ENCODE results near the gene TADA2A.

Gene TADA2A

DNA sequence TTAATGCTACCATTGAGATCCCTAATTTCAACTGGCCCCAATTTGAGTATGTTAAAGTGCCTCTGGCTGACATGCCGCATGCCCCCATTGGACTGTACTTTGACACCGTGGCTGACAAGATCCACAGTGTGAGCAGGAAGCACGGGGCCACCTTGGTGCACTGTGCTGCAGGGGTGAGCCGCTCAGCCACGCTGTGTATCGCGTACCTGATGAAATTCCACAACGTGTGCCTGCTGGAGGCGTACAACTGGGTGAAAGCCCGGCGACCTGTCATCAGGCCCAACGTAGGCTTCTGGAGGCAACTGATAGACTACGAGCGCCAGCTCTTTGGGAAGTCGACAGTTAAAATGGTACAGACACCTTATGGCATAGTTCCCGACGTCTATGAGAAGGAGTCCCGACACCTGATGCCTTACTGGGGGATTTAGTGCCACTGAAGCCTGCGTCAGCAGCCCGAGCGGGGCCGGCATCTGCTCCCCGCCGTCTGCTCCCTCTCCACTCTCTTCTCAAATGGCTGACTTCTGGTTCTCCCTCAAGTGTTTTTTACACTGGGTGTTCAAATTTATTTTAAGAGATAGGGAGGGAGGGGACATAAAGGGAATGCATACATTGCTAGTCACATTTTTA lies 105.9 kb downstream of the TADA2A start:
- Histone ChIP-seq H3K36me3 (ENCODE audit: control insufficient read depth, insufficient read depth, low read length) (peaks cover 5% of the 10 kb centered on the region), H3K4me3 (replicated peaks; ENCODE audit: low read depth, low read length) (no peak overlapping the region), H3K27me3 (replicated peaks; ENCODE audit: control insufficient read depth, insufficient read depth, low read length) (no peaks in the 10 kb centered on the region)
- no peak for DNase-seq (ENCODE audit: extremely low read depth, insufficient read length)
- TF ChIP-seq, protein P1, sequence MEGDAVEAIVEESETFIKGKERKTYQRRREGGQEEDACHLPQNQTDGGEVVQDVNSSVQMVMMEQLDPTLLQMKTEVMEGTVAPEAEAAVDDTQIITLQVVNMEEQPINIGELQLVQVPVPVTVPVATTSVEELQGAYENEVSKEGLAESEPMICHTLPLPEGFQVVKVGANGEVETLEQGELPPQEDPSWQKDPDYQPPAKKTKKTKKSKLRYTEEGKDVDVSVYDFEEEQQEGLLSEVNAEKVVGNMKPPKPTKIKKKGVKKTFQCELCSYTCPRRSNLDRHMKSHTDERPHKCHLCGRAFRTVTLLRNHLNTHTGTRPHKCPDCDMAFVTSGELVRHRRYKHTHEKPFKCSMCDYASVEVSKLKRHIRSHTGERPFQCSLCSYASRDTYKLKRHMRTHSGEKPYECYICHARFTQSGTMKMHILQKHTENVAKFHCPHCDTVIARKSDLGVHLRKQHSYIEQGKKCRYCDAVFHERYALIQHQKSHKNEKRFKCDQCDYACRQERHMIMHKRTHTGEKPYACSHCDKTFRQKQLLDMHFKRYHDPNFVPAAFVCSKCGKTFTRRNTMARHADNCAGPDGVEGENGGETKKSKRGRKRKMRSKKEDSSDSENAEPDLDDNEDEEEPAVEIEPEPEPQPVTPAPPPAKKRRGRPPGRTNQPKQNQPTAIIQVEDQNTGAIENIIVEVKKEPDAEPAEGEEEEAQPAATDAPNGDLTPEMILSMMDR (IDR thresholded peaks at IDR 0.05; ENCODE audit: insufficient read depth, low read length, poor library complexity, severe bottlenecking) = no peak

DNA sequence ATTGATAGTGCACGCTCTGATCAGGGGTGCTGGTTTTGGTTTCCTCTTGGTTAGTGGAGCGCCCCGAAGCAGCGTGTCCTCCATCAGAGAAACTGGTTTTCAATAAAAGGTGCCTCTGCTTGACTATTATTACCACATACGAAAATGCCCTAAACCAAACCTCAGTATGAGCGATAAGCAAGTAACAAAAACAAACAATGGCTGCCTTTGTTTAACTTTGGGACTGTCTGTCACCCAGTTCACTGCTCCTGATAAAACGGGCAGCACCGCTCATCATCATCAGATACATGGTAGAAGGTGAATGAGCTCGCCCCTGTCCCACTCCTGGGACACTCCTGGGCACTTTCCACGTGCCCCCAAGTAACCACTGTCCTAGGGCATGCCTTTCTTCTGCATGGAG lies 107.0 kb downstream of the TADA2A start:
- no peak for DNase-seq (ENCODE audit: extremely low read depth, insufficient read length)
- TF ChIP-seq, protein P1 (IDR thresholded peaks at IDR 0.05; ENCODE audit: insufficient read depth, low read length, poor library complexity, severe bottlenecking) = no peak
- H3K4me3 ChIP-seq (replicated peaks; ENCODE audit: low read depth, low read length) = no peak overlapping the region
- no peaks in the 10 kb centered on the region for H3K27me3 ChIP-seq (replicated peaks; ENCODE audit: control insufficient read depth, insufficient read depth, low read length)
- H3K36me3 ChIP-seq (ENCODE audit: control insufficient read depth, insufficient read depth, low read length) = peaks cover 9% of the 10 kb centered on the region

DNA sequence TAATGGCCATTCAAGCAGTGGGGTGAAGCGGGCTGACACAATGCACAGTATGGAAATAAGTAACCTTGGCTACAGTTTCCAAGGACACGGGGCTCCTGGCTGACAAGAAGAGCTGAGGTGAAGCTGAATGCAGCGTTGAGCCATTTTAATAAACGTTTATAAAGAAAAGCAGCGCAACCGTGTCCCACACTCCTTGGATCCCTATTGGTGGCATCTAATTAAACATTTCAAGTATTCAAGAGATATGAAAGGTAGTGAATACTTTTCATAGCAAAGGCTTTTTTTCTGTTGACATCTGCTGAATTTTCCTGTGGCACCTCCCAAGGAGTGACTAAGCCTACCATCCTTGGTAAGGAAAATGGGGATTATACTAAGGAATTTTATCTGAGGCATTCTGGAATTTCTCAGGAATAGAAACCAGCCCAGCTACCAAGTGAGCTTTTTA lies 109.5 kb downstream of the TADA2A start:
- Histone ChIP-seq H3K4me3 (replicated peaks; ENCODE audit: low read depth, low read length) (no peak overlapping the region), H3K36me3 (ENCODE audit: control insufficient read depth, insufficient read depth, low read length) (peaks cover 17% of the 10 kb centered on the region), H3K27me3 (replicated peaks; ENCODE audit: control insufficient read depth, insufficient read depth, low read length) (no peaks in the 10 kb centered on the region)
- TF ChIP-seq, protein P1 (IDR thresholded peaks at IDR 0.05; ENCODE audit: insufficient read depth, low read length, poor library complexity, severe bottlenecking) = no peak
- DNase-seq (ENCODE audit: extremely low read depth, insufficient read length) = no peak

DNA sequence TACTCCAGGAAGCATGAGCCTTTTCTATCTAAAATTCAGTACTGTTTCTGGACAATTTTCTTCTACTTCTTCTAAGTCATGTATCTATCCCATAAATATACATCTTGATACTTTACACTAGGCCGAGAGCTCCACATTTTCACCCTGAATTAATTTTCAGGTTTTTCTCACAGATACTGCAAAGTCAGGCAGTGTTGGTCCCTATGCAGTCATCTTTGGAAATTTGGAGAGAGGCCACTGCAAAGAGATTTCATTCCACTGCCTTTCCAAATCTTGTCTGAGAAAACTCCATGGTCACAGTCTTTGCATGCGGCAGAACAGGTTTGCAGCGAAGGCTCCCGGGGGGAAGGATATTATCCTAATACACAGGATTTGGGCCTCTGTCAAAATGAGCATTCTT lies 111.2 kb downstream of the TADA2A start:
- H3K4me3 ChIP-seq (replicated peaks; ENCODE audit: low read depth, low read length) = no peak overlapping the region
- H3K36me3 ChIP-seq (ENCODE audit: control insufficient read depth, insufficient read depth, low read length) = peaks cover 19% of the 10 kb centered on the region
- TF ChIP-seq, protein P1 (IDR thresholded peaks at IDR 0.05; ENCODE audit: insufficient read depth, low read length, poor library complexity, severe bottlenecking) = no peak
- DNase-seq (ENCODE audit: extremely low read depth, insufficient read length) = no peak
- H3K27me3 ChIP-seq (replicated peaks; ENCODE audit: control insufficient read depth, insufficient read depth, low read length) = no peaks in the 10 kb centered on the region

DNA sequence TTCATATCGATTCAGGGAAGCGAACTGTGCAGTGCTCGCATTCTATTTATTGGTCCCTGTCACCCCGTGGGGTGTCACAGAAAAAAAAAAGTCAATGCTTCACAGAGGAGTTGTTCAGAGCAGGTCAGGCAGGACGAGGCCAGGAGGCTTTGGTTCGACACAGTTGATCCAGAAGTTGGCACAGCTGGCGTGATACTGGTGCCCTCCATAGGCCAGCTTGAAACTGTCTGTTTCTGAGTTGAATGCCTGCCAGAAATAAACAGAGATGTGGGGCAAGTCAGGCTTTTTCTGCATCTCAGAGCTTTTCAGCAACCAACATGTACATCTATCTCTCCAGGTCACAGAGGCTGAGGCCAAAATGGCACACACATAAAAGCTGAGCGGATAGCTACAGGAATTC lies 112.1 kb downstream of the TADA2A start:
- DNase-seq (ENCODE audit: extremely low read depth, insufficient read length) = no peak

More for the DNA sequence above, 112.1 kb downstream of the TADA2A start:
- Histone ChIP-seq H3K27me3 (replicated peaks; ENCODE audit: control insufficient read depth, insufficient read depth, low read length) (no peaks in the 10 kb centered on the region), H3K36me3 (ENCODE audit: control insufficient read depth, insufficient read depth, low read length) (peaks cover 23% of the 10 kb centered on the region), H3K4me3 (replicated peaks; ENCODE audit: low read depth, low read length) (no peak overlapping the region)
- TF ChIP-seq, protein P1 (IDR thresholded peaks at IDR 0.05; ENCODE audit: insufficient read depth, low read length, poor library complexity, severe bottlenecking) = no peak

Measured in GM06990 (cell line).